Measurements from ENCODE around the gene KRT71.

The KRT71 gene

DNA sequence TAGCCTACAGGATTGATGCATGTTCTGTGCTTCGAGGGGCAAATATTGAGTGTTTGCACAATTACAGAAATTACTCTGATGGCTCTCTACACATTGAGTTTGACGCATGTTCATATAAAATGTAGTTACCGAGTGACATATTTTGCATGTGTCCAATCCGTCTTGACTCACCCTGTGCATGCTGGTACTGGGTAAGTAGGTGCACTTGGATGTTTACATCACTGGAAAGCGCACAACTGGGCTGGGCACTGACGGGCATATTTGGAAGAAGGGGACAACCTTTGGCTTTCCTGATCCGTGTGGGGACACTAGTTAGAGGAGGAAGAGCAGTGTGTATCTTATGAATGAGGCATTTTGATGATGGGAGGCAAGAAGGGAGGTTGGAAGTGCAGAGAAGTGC is 55.0 kb downstream of the KRT71 start:
- no peak for DNase-seq (ENCODE audit: low read depth, low spot score)

- no peak for DNase-seq (ENCODE audit: low read depth, low spot score)
Observed at GRCh38 chr12:52496590-52497071, 56.3 kb downstream of the KRT71 start.

DNA sequence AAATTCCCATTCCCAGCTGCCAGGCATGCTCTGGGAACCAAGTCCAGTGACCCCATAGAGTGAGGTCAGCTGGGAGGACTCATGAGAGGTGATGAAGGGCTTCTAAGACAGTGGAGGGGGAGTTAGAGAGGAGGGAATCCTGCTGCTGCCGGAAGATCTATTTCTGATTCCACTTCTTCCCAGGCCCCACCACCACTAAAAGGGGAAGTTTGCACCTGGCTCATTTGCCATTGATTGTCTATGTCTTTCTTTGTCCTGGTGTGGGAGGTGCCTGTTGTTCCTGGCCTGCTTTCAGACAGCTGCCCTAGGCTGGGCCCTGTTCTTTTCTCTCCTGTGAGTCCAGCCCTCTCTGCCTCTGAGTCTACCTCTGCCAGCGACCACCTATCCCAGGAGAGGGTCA is 56.9 kb downstream of the KRT71 start:
- no peak for DNase-seq (ENCODE audit: low read depth, low spot score)

DNA sequence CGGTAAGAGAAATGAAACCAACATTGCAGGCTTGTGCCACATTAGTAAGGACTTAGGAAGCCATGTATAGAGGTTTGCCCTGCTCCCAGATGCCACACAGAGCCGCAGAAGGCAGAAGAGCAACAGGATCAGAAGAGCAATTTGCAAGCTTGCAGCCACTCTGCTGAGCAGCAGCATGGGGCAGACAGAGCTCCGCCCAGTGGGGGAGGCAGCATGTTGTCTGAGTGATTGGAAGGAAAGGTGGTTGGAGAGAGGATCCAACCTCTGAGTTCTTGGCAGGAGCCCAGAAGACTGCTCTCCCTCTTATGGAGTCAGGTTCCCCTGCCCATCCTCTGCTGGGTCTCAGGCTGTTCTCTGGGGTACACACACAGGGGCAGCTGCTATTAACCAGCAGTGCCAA is 57.6 kb downstream of the KRT71 start:
- DNase-seq (ENCODE audit: low read depth, low spot score): no peak

- DNase-seq (ENCODE audit: low read depth, low spot score): no peak
Observed at GRCh38 chr12:52494518-52494917, 58.4 kb downstream of the KRT71 start.

GRCh38 chr12:52494100-52494499 is 58.8 kb downstream of the KRT71 start:
- DNase-seq (ENCODE audit: low read depth, low spot score): no peak
